GM21786 (cell line): ENCODE data around the gene ZSCAN26.
"Not testable (repeated sequence)": the region's sequence is repeated elsewhere in the genome, so short reads cannot be mapped to it uniquely, and the experiment has no call there.

ENCODE experiments used
- ATAC-seq: cut with Tn5 transposase; IDR thresholded peaks from one replicate; pipeline ENCODE4 v1.9.1; 2021; ENCODE audit not compliant: unreplicated experiment

ZSCAN26 gene

DNA sequence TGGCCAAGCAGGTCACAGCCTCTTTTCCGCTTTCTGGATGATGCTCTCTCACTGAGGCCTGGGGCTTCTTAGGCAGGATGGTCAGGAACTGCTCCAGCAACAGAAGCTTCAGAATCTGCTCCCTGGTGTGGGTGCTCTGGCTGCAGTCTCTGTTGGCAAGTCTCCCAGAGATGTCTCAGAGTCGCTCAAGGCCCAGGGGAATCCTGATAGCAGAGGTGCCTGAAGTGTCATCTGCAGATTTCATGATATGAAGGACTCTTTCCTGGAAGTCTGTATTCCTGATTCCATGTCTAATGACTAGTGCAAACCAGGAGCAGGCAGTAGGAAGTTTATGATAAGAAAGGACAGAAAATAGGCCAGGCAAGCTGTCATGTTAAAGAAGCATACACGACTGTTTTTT, 48.7 kb downstream of the ZSCAN26 start:
- ATAC-seq: no peak

DNA sequence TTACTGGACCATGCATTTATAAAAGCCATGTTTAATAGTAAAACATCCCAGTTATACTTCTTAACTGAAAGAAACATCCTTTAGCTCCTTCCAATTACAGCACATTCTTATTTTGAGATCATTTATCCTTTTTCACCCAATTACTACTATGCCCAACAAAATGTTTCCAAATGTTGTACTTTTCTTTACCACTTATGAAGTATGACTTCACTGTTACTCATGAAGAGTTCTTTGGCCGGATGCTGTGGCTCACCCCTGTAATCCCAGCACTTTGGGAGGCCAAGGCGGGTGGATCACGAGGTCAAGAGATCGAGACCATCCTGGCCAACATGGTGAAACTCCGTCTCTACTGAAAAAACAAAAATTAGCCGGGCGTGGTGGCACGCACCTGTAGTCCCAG, 50.9 kb downstream of the ZSCAN26 start:
- not testable (repeated sequence) for ATAC-seq

DNA sequence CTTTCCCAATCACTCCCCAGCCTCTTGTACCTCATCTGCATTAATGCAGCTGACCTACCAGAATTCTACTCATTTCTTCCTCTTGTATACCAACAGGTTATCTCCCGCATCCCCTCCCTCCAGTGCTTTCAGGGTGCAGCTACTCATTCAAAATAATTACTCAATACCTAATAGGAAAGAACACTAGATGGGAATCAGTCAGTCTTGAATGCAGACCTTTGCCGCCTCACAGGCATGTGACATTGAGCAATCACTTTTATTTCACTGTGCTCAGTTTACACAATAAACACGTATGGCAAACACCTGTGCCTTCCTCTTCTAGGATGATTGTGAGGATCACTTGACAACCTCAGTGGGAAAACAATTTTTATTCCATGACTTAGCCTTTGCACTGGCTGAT, 55.7 kb downstream of the ZSCAN26 start:
- ATAC-seq: no peak

DNA sequence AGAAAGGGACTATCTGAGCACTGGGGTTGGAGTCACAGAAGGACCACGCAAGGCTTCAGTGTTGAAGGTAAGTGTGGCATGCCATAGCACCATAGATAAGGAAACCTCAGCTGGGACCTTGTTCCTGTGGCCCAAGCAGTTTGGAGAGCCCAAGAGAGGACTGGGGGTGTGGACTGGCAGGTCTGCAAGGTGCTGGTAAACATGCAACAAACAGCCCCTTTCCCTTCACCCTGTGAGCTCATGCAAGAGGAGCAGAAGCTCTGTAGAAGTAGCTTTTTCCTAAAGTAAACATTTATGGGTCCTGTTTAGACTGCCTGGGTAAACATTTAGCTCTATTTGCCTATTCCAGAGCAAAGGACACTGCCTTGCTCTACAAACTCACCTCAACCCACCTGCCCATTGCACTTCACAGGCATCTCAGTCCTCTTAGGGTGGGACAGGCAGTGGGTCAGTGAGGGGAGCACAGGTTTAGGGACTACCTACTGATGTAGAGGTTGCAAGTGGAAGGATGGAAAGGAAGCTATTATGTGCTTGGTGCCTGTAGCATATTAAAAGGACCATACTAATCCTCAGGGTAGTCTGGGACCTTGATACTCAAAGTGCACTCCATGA, 57.0 kb downstream of the ZSCAN26 start:
- no peak for ATAC-seq

DNA sequence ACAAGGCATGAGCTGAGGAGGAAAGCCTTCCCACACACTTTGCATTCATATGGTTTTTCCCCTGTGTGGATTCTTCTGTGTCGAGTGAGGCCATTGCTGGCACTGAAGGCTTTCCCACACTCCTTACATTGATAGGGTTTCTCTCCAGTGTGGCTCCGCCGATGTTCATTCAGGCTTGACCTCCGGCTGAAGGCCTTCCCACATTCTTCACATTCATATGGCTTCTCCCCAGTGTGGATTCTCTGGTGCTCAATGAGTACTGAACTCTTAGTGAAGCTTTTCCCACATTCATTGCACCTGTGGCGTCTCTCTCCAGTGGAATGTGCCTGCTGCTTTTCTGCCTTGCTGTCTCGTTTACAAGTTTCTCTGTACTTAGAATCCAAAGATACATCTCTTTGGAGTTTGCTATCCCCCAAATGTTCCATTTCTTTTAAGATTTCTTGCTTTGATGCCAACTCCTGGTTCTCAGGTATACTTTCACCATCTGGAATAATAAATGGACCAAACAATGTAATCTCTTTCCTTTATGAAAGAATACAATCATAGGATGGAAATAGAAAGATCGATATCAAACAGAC, 59.5 kb downstream of the ZSCAN26 start:
- ATAC-seq: no peak
